ENCODE measurements around the gene SLC5A11. TPM values are rescaled to one million over a fixed set of nuclear protein-coding genes. Genes with fewer than 3 reads are reported as not detected.

SLC5A11 gene
- total and polyA plus RNA-seq, 2 experiments from 2014 or later: 1.2 to 1.7 TPM

- H3K4me1 ChIP-seq (ENCODE audit: insufficient read depth): no peaks in the 10 kb centered on the region
- no peaks in the 10 kb centered on the region for H3K27me3 ChIP-seq
- H3K79me2 ChIP-seq: no peaks in the 10 kb centered on the region
- WGBS (ENCODE audit: low lambda C conversion rate, missing lambda C conversion rate): 94% methylated on average over 6 of the region's 6 CpGs
- H3K4me2 ChIP-seq: no peak overlapping the region
- no peaks in the 10 kb centered on the region for H3K36me3 ChIP-seq (replicated peaks; ENCODE audit: insufficient read depth, low read depth)
- TF ChIP-seq CTCF (IDR thresholded peaks at IDR 0.05; ENCODE audit: poor library complexity) (no peak), EZH2phosphoT487 (IDR thresholded peaks at IDR 0.05; ENCODE audit: low read depth, severe bottlenecking, unreplicated experiment) (no peak), EZH2 (IDR thresholded peaks at IDR 0.05; ENCODE audit: borderline replicate concordance) (no peak)
- no peaks in the 10 kb centered on the region for H3K9me2 ChIP-seq (replicated peaks; ENCODE audit: insufficient read depth)
- H4K20me1 ChIP-seq (ENCODE audit: insufficient read depth, poor library complexity, severe bottlenecking): no peaks in the 10 kb centered on the region
- DNase-seq (ENCODE audit: low spot score): no peak
- no peak overlapping the region for H3K27ac ChIP-seq
- no peak overlapping the region for H3K4me3 ChIP-seq
- H2AFZ ChIP-seq: no peak overlapping the region
- H3K9me3 ChIP-seq (ENCODE audit: low read depth): no peaks in the 10 kb centered on the region
Observed at GRCh38 chr16:24833352-24833751, 12.4 kb upstream of the SLC5A11 start.

GRCh38 chr16:24834459-24835335, 11.1 kb upstream of the SLC5A11 start:
- Histone ChIP-seq H3K4me2 (no peak overlapping the region), H2AFZ (no peak overlapping the region), H3K27me3 (no peaks in the 10 kb centered on the region)

GRCh38 chr16:24836836-24837235, 8.9 kb upstream of the SLC5A11 start:
- H3K4me2 ChIP-seq: no peak overlapping the region
- no peaks in the 10 kb centered on the region for H3K9me2 ChIP-seq (replicated peaks; ENCODE audit: insufficient read depth)
- H3K36me3 ChIP-seq (replicated peaks; ENCODE audit: insufficient read depth, low read depth): no peaks in the 10 kb centered on the region
- no peaks in the 10 kb centered on the region for H3K27me3 ChIP-seq
- H2AFZ ChIP-seq: no peak overlapping the region
- H3K4me1 ChIP-seq (ENCODE audit: insufficient read depth): peaks cover 10% of the 10 kb centered on the region
- H3K27ac ChIP-seq: no peak overlapping the region
- TF ChIP-seq CTCF (IDR thresholded peaks at IDR 0.05; ENCODE audit: poor library complexity): no peak
- TF ChIP-seq EZH2phosphoT487 (IDR thresholded peaks at IDR 0.05; ENCODE audit: low read depth, severe bottlenecking, unreplicated experiment): no peak
- no peak for TF ChIP-seq EZH2 (IDR thresholded peaks at IDR 0.05; ENCODE audit: borderline replicate concordance)
- H3K9me3 ChIP-seq (ENCODE audit: low read depth): no peaks in the 10 kb centered on the region
- no peak for DNase-seq (ENCODE audit: low spot score)
- no peak overlapping the region for H3K4me3 ChIP-seq
- no peaks in the 10 kb centered on the region for H4K20me1 ChIP-seq (ENCODE audit: insufficient read depth, poor library complexity, severe bottlenecking)
- 88% methylated on average over 6 of the region's 6 CpGs for WGBS (ENCODE audit: low lambda C conversion rate, missing lambda C conversion rate)
- no peaks in the 10 kb centered on the region for H3K79me2 ChIP-seq

More at GRCh38 chr16:24834459-24835335, 11.1 kb upstream of the SLC5A11 start:
- Histone ChIP-seq H3K27ac (no peak overlapping the region), H3K9me2 (replicated peaks; ENCODE audit: insufficient read depth) (no peaks in the 10 kb centered on the region), H3K9me3 (ENCODE audit: low read depth) (no peaks in the 10 kb centered on the region), H3K36me3 (replicated peaks; ENCODE audit: insufficient read depth, low read depth) (no peaks in the 10 kb centered on the region), H3K4me1 (ENCODE audit: insufficient read depth) (peaks cover 9% of the 10 kb centered on the region), H3K79me2 (no peaks in the 10 kb centered on the region), H4K20me1 (ENCODE audit: insufficient read depth, poor library complexity, severe bottlenecking) (no peaks in the 10 kb centered on the region), H3K4me3 (no peak overlapping the region)
- TF ChIP-seq EZH2 (IDR thresholded peaks at IDR 0.05; ENCODE audit: borderline replicate concordance) (no peak), CTCF (IDR thresholded peaks at IDR 0.05; ENCODE audit: poor library complexity) (peak; percentile 67)
- 72% methylated on average over 7 of the region's 7 CpGs for WGBS (ENCODE audit: low lambda C conversion rate, missing lambda C conversion rate)
- DNase-seq (ENCODE audit: low spot score): peak; percentile 73

All from hepatocyte (in vitro differentiated cells).